Keratinocyte (primary cell): ENCODE data around the gene IGHMBP2.

ENCODE experiments used
- CTCF ChIP-seq, 3 experiments: IDR thresholded peaks in 1 of 3; conservative IDR thresholded peaks in 1 of 3; optimal IDR thresholded peaks in 1 of 3; 2 replicates in 2 of 3; 3 replicates in 1 of 3; pipeline versions ENCODE3 to v1.5.1; 2011; ENCODE audit warnings: low read length in 3 of 3, mild to moderate bottlenecking in 3 of 3, moderate library complexity in 2 of 3, control low read depth in 1 of 3, inconsistent platforms in 1 of 3; ENCODE audit not compliant: insufficient read depth in 2 of 3; ENCODE audit errors: extremely low read depth in 1 of 3
- EZH2 ChIP-seq: IDR thresholded peaks from one replicate; pipeline ENCODE4 v1.6.1; 2012; ENCODE audit warnings: inconsistent platforms, mild to moderate bottlenecking, low read length, moderate library complexity

- no peak for TF ChIP-seq CTCF (optimal IDR thresholded peaks at IDR 0.05 in 1 of 3, IDR thresholded peaks at IDR 0.05 in 1 of 3, conservative IDR thresholded peaks at IDR 0.05 in 1 of 3; ENCODE audit: extremely low read depth in 1 of 3, insufficient read depth in 2 of 3, low read length in 3 of 3)
- no peak for TF ChIP-seq EZH2
These were observed 42.9 kb downstream of the IGHMBP2 start for GRCh38 chr11:68946416-68947090.
